A673 (cell line): ENCODE measurements around the gene TRPC3. TPM values are rescaled to one million over a fixed set of nuclear protein-coding genes. Genes with fewer than 3 reads are reported as not detected.

ENCODE experiments used
- BruUV-seq: library from RNA; stranded (reverse); fragments of 400-500 nt; replicated peaks from 2 replicates; lab custom pipeline; 2021; lab: Mats Ljungman, UMichigan
- CTCF ChIA-PET: fragments of 300-600 bp; sonication (Branson Sonifier 250); formaldehyde crosslinking; loops from one replicate; lab custom pipeline; 2022; ENCODE audit warnings: antibody characterized with exemption; lab: Charles Lee
- POLR2A ChIA-PET: fragments of 300-600 bp; sonication (Branson Sonifier 250); formaldehyde crosslinking; loops from one replicate; lab custom pipeline; 2022; ENCODE audit warnings: antibody characterized with exemption; ENCODE audit not compliant: low non-redundant PET; lab: Charles Lee
- DNase-seq: peaks from one replicate; pipeline ENCODE4 v3.0.0-alpha.2; 2015; ENCODE audit warnings: low spot score
- H3K27ac ChIP-seq: fragments of 200-600 bp; sonication (generic); 2 replicates; pipeline ENCODE4 v1.5.1; 2016; ENCODE audit warnings: mixed run types, low read depth, mild to moderate bottlenecking, mixed read lengths, antibody characterized with exemption, low read length; ENCODE audit not compliant: poor library complexity, severe bottlenecking
- H3K27me3 ChIP-seq: fragments of 200-600 bp; sonication (generic); replicated peaks from 2 replicates; pipeline ENCODE4 v1.6.1; 2017; ENCODE audit warnings: mixed run types, low read depth, mild to moderate bottlenecking, mixed read lengths, antibody characterized with exemption, low read length; ENCODE audit not compliant: insufficient read depth, poor library complexity
- H3K36me3 ChIP-seq: fragments of 200-600 bp; sonication (generic); 2 replicates; pipeline ENCODE4 v1.6.1; 2016; ENCODE audit warnings: mixed run types, mild to moderate bottlenecking, mixed read lengths, antibody characterized with exemption, low read length; ENCODE audit not compliant: insufficient read depth, poor library complexity, severe bottlenecking
- H3K4me1 ChIP-seq: fragments of 200-600 bp; sonication (generic); 2 replicates; pipeline ENCODE4 v1.6.1; 2017; ENCODE audit warnings: mixed run types, mild to moderate bottlenecking, mixed read lengths, antibody characterized with exemption, low read length; ENCODE audit not compliant: insufficient read depth, poor library complexity, severe bottlenecking
- H3K4me3 ChIP-seq: fragments of 200-600 bp; sonication (generic); 2 replicates; pipeline ENCODE4 v1.5.1; 2016; ENCODE audit warnings: low read depth, mixed run types, mild to moderate bottlenecking, mixed read lengths, low read length; ENCODE audit not compliant: poor library complexity, severe bottlenecking
- H3K9me3 ChIP-seq: fragments of 200-600 bp; sonication (generic); 2 replicates; pipeline ENCODE4 v1.6.1; 2016; ENCODE audit warnings: mixed run types, low read depth, mild to moderate bottlenecking, mixed read lengths, antibody characterized with exemption, low read length; ENCODE audit not compliant: poor library complexity, severe bottlenecking
- EZH2 ChIP-seq: fragments of 200-600 bp; sonication (generic); IDR thresholded peaks from 2 replicates; pipeline ENCODE4 v1.6.1; 2017; ENCODE audit warnings: borderline replicate concordance, low read depth, mild to moderate bottlenecking, mixed read lengths, antibody characterized with exemption, low read length; ENCODE audit not compliant: poor library complexity, severe bottlenecking
- intact Hi-C: fragments of 100-400 bp; cut with micrococcal nuclease; formaldehyde crosslinking; loops from one replicate; pipeline ENCODE4 v1.10.0; 2022; ENCODE audit not compliant: unreplicated experiment
- total RNA-seq: library from RNA; stranded (reverse); gene quantifications from 2 replicates; pipeline ENCODE4 v1.2.3, GENCODE V29; 2021
- TF ChIP-seq, protein P1 (sequence below): fragments of 300-800, 200-600 bp; sonication (generic); conservative IDR thresholded peaks from 2 replicates; pipeline ENCODE4 v1.5.1; 2017; ENCODE audit warnings: low read depth, mild to moderate bottlenecking, antibody characterized with exemption, low read length, moderate library complexity, mixed read lengths

TRPC3 gene
- total RNA-seq, 1 experiment from 2014 or later, result 0.24 TPM

DNA sequence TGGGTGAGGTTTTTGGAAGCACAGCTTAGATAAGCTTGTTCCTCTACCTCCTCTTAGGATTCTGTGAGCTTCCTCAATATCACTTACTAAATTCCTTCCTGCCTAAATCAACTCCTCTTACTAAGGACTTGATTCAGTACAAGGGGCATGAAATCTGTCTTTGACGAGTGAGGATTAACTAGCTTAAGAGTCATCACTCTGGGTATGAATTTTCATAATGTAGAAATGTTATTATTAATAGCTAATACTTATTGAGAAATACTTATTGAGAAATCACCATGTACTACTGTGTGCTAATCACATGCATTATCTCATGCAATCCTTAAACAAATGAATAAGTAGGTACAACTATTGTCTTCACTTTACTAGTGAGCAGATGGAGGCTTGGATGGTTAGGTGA, 28.6 kb downstream of the TRPC3 start:
- ChIA-PET CTCF (no interaction called here), POLR2A (no interaction called here)
- Histone ChIP-seq H3K27ac (no peak overlapping the region), H3K36me3 (no peaks in the 10 kb centered on the region), H3K4me1 (no peaks in the 10 kb centered on the region), H3K4me3 (no peak overlapping the region), H3K9me3 (no peaks in the 10 kb centered on the region), H3K27me3 (no peaks in the 10 kb centered on the region)
- intact Hi-C loops, result no loop called here
- TF ChIP-seq EZH2, result no peak
- TF ChIP-seq, protein P1, sequence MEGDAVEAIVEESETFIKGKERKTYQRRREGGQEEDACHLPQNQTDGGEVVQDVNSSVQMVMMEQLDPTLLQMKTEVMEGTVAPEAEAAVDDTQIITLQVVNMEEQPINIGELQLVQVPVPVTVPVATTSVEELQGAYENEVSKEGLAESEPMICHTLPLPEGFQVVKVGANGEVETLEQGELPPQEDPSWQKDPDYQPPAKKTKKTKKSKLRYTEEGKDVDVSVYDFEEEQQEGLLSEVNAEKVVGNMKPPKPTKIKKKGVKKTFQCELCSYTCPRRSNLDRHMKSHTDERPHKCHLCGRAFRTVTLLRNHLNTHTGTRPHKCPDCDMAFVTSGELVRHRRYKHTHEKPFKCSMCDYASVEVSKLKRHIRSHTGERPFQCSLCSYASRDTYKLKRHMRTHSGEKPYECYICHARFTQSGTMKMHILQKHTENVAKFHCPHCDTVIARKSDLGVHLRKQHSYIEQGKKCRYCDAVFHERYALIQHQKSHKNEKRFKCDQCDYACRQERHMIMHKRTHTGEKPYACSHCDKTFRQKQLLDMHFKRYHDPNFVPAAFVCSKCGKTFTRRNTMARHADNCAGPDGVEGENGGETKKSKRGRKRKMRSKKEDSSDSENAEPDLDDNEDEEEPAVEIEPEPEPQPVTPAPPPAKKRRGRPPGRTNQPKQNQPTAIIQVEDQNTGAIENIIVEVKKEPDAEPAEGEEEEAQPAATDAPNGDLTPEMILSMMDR, result no peak
- no peak for DNase-seq
- BruUV-seq, result no TSS peak

DNA sequence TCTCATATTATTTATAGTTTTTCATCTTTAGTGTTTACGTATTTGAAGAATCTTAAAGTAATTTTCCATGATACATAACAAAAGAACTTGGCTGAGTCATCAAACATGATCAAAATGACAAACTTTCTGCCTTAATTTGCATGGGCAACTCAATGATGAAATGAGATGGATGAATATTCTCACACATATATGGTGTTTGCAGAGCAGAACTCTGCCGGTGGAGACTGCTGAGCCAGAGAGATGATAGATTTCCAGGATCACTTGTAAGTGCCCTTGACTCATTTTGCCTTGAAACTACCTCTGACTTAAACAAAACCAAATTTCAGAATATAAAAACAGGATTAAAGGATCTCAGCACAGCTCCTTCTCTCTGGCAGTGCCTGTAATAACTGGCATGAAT, 38.2 kb downstream of the TRPC3 start:
- Histone ChIP-seq H3K27ac (no peak overlapping the region), H3K27me3 (no peaks in the 10 kb centered on the region), H3K36me3 (no peaks in the 10 kb centered on the region), H3K9me3 (no peaks in the 10 kb centered on the region), H3K4me1 (no peaks in the 10 kb centered on the region), H3K4me3 (no peak overlapping the region)
- ChIA-PET CTCF (no interaction called here), POLR2A (no interaction called here)
- no peak for DNase-seq
- intact Hi-C loops, result no loop called here
- no TSS peak for BruUV-seq
- no peak for TF ChIP-seq EZH2
- TF ChIP-seq, protein P1, result no peak

DNA sequence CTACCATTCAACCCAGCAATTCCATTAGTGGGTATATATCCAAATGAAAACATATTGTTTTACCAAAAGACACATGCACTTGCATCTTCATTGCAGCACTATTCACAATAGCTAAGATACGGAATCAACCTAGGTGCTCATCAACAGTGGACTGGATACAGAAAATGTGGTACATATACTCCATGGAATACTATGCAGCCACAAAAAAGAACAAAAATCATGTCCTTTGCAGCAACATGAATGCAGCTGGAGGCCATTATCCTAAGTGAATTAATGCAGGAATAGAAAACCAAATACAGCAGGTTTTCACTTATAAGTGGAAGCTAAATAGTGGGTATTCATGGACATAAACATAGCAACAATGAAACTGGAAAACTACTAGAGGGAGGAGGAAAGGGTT, 43.5 kb downstream of the TRPC3 start:
- POLR2A ChIA-PET, result no interaction called here
- CTCF ChIA-PET, result no interaction called here
- TF ChIP-seq, protein P1, result no peak
- TF ChIP-seq EZH2, result no peak

More for the DNA sequence above, 43.5 kb downstream of the TRPC3 start:
- no peaks in the 10 kb centered on the region for H3K27me3 ChIP-seq
- DNase-seq, result no peak
- no peak overlapping the region for H3K4me3 ChIP-seq
- intact Hi-C loops, result no loop called here
- no peaks in the 10 kb centered on the region for H3K9me3 ChIP-seq
- no peaks in the 10 kb centered on the region for H3K4me1 ChIP-seq
- BruUV-seq, result no TSS peak
- H3K27ac ChIP-seq, result no peak overlapping the region
- H3K36me3 ChIP-seq, result no peaks in the 10 kb centered on the region
